SK-N-MC (cell line): ENCODE measurements around the gene ZNF324B.

Experiments
- EZH2 ChIP-seq: fragments of 200-600 bp; sonication (generic); IDR thresholded peaks from one replicate; pipeline ENCODE4 v1.6.1; 2017; ENCODE audit warnings: antibody characterized with exemption
- FOXP2 ChIP-seq: optimal IDR thresholded peaks from 2 replicates; pipeline ENCODE3; 2011; ENCODE audit warnings: mild to moderate bottlenecking, moderate library complexity; ENCODE audit not compliant: insufficient read depth; ENCODE audit errors: extremely low read length, control extremely low read depth
- POLR2AphosphoS5 ChIP-seq: IDR thresholded peaks from 2 replicates; pipeline ENCODE4 v1.6.1; 2012; ENCODE audit warnings: mild to moderate bottlenecking, low read depth, low read length, borderline replicate concordance

DNA sequence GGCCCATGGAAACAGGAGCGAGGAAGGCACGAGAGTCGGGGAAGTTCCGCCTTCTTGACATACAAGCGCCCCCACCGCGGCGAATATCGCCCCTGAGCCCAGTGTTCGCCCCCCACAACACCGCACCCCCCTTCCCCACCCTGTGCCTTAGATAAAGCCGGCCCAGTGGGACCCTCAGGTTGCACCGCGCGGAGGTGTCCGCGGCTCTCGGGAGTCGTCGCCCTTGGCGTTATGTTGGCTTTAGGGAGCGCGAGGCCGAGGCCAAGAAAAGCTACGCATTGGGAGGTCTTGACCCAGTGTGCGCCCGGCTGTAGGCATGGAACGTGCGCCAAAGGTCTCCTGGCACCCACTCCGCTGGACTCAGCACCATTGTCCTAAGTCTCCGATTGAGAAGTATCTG, 10.9 kb upstream of the ZNF324B start:
- no peak for TF ChIP-seq EZH2
- no peak for TF ChIP-seq POLR2AphosphoS5
- TF ChIP-seq FOXP2: no peak
